Cortex of kidney (tissue), 1 donor: ENCODE results near the gene BRF1.
"Not testable (repeated sequence)": the region's sequence is repeated elsewhere in the genome, so short reads cannot be mapped to it uniquely, and the experiment has no call there.

ENCODE experiments used
- DNase-seq: peaks from one replicate; lab custom pipeline; 2025; lab: John Stamatoyannopoulos, UW

The BRF1 gene

DNA sequence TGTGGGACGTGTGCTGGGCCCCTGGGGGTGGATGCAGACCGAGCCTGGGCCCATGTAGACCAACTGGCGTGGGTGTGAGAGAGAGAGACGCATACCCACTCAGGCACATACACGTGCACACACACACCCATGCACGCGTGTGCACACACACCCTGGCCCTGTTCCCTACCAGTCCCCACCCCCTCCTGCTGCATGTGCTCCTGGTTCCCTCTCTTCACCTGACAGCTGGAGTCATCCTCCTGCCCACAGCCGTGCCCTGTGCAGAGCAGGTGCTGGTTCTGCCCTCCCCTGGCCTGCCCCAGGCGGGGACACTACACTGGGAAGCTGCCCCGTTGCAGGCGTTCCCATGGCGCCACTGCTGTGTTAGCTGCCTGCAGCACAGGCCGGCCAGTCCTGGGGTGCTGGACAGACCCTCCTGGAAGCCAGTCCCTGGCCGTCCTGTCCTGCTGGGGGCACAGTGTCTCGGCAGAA is 32.3 kb upstream of the BRF1 start:
- DNase-seq = no peak

DNA sequence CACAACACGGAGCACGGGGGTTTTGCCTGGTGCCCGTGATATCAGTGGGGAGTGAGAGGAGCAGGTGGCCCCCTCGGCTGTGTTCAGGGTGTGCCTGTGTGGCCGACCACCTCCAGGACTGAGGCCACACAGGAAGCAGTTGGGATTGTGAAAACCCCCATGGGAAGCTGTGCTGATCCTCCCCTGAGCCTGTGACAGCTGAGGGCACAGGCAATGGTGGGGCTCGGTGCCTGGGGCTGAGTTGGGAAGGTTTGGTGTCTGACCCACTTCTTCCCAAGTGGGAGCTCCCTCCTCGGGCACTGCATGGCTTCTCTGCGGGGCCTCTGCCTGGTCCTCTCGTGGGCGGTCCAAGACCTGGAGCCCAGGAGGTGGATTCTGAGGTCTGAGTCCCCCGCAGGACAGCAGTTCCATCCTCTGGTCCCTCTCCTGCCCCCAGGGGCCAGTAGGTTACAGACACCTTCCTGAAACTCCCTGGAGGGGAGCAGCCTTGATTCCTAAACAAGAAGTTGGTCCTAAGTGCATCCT is 31.6 kb upstream of the BRF1 start:
- DNase-seq = no peak

DNA sequence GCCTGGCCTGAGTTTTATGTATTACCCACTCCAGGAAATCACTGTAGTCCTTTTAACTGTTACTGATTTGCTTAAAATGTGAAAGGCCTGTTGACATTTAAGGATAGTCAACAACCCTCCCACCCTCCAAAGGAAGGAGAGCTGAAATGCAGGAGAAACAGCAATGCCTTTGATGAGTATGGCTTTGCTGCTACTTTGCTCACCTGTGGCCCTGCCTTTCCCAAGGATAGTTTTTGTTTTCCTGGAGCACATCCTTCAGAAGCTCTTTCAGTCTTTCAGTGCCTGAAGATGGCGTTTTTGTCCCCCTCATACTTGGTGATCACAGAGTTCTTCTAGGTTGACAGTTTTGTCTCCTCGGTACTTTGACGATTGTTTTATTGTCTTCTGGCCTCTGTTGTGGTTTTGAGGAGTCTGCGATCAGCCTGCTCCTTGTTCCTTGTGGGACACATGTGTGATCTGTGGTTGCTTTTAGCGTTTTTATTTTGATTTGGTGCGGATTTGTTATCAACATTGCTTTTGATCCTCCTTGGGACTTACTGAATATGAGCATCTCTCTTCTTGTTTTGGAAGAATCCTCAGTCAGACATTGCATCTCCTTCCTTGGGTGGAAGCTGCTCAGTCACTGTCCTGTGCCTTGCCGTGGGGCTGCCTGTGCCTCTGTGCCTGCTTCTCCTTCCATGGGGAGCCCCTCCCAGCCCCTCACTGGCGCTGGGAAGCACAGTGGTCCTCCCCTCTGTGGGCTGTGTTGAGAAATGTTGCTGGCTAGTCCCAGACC is 31.0 kb upstream of the BRF1 start:
- no peak for DNase-seq

DNA sequence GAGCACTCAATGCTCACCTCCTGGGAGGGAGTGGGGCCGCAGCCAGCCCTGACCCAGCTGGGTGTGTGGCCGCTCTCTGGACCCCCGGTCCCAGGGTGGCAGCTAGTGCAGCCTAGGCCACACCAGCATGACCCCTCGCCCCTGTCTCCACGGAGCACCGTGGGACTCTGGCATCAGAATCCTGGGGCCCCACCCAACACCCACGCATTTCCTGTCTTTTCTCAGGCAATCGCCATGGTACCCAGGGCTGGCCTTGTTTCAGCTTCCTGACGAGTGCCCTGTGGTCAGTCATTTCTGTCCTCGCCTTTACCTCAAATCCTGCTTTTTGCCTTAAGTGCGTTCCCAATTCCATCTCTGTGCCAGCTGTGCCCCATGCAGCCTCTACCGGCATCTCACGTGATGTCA is 29.7 kb upstream of the BRF1 start:
- DNase-seq = no peak

DNA sequence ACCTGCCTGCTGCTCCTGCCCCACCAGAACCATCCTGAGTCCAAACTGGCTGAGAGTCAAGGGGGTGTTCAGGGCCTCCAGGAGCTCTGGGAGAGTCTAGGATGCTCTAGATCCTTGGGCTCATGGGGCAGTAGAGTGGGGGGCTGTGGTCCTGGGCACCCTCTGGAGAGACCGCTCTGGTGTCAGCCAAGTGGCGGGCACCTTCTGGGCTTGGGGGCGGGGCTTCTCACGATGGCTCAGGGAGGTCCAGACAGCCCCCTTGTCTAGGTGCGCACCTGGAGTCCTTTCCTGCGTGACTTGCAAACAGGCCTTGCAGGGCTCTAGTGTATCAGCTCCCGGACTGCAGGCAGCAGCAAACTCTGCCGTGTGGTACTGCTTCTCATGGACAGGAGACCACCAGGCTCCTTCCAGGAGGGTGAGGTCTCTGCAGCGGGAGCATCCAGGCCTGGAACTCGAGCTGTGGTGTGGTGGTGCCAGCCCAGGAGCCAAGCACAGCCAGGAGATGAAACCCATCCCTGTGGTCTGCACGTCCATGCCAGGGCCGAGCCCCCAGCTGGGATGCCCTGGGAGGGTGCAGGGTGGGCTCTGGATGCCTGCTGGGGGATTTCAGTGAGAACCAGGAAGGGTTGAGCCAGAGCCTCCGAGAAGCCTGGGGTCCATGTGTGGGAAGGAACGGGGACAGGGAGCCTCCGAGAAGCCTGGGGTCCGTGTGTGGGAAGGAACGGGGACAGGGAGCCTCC is 28.8 kb upstream of the BRF1 start:
- no peak for DNase-seq

DNA sequence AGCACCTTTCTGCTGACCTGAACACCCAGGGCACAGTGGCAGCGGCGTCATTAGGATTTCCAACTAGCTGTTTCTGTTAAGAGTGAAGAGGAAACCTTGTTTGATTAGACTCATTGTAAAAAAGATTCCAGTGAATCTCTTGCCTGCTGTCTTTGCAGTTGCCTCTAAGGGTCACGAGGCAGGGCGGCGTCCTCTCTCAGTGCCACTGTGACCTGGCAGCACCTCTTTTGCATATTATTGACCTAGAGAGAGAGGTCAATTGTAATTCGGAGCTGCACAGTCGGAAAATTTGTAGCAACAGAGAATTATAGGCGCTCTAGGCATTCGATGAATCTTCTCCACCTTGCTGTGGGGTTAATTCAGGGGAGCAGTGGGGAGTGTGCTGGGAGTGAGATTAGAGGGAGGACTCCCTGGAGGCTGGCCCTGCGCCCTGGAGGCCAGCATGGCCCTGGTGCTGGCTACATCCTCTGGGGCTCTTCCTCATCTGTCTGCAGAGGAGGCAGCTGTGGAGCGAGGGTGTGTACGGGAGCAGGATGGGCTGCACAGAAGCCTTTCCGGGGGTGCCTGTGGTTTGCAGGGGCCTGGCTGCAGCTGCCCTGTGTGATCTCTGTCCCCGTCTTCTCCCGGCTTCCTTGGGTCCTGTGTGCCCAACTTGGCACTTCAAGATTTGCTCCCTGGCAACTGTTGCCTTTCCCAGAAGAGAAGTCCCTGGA is 28.0 kb upstream of the BRF1 start:
- no peak for DNase-seq

DNA sequence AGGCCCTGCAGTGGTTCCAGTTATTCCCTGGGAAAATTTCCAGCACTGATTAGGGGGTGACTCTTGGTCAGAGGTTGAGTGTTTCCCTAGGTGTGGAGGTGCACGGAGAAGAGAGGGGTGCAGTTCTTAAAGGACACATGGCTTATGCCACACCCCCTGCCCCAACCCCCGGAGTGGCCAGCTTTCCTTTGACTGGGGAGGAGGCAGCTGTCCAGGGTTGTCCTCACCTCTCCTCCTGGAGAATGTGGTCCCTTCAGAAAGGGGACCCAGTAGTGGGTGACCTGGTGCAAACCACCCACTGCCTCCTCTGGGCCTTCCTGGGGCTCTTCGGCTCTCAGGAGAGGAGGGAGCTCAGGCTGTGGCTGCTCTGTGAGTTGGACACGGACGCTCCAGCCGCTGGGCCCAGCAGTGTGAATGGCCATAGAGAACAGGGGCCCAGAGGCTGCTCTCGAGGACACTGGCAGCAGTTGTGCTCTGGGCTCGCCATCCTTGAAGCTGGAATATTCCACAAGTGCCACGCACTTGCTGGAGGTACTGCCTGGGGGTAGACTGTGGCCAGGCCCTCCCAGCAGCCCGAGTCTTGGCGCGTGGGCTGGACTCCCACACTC is 27.4 kb upstream of the BRF1 start:
- no peak for DNase-seq

DNA sequence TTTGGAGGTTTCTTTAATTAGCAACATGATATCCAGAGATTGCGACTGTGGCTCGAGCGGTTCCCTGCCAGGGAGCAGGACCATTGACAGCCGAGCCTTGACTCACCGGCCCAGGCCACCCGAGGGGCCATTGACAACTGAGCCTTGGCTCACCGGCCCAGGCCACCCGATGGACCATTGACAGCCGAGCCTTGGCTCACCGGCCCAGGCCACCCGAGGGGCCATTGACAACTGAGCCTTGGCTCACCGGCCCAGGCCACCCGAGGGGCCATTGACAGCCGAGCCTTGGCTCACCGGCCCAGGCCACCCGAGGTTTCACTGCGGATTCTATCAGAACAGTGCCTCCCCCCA is 26.9 kb upstream of the BRF1 start:
- not testable (repeated sequence) for DNase-seq

DNA sequence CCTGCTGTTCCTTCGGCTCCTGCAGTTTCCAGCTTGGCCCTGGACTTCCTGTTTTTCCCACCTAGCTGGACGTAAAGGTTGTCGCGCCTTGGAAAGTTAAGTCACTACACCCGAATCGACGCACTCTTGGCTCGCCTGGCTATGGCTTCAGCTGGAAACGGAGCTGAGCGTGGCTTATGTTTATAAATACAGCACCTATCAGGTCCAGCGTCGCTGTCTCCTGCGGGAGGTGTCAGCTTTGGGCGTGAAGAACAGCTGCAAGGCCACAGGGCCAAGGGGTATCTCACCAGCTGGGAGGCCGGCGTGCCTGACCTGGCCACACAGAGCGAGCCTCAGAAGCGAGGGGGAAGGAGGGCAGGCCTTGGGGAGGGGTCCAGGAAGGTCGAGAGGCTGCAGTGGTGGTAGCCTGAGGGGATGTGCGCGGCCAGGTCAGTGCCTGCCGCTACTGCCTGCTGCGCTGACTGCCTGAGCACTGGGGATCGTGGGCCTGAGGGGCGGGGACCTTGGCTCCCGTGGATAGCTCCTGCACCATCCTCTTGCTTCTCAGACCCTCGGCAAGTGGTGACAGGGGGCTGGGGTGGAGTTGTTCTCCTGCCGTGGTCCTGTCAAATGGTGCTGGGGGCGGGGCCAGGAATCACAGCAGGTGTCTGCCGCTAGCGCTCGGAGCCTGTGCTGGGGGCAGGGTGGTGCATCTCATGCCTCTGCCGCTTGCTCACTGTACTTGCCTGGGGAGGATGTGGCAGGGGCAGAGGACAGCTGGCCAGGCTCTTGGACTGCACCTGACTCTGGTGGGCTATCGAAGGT is 26.3 kb upstream of the BRF1 start:
- DNase-seq = no peak

DNA sequence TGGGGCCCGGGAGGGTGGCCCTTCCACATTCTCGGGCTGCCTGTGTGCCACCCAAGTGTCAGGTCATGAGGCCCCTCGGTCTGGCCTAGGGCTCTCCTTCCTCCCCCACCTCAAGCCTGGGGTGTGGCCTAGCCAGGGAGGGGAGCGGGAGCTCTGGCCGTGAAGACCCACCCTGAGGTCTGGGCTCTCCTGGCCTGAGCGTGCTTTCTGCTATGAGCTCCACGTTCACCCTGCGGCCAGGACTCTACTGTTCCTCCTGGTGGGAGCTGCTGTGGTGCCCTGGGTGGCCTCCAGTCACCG is 25.7 kb upstream of the BRF1 start:
- no peak for DNase-seq

DNA sequence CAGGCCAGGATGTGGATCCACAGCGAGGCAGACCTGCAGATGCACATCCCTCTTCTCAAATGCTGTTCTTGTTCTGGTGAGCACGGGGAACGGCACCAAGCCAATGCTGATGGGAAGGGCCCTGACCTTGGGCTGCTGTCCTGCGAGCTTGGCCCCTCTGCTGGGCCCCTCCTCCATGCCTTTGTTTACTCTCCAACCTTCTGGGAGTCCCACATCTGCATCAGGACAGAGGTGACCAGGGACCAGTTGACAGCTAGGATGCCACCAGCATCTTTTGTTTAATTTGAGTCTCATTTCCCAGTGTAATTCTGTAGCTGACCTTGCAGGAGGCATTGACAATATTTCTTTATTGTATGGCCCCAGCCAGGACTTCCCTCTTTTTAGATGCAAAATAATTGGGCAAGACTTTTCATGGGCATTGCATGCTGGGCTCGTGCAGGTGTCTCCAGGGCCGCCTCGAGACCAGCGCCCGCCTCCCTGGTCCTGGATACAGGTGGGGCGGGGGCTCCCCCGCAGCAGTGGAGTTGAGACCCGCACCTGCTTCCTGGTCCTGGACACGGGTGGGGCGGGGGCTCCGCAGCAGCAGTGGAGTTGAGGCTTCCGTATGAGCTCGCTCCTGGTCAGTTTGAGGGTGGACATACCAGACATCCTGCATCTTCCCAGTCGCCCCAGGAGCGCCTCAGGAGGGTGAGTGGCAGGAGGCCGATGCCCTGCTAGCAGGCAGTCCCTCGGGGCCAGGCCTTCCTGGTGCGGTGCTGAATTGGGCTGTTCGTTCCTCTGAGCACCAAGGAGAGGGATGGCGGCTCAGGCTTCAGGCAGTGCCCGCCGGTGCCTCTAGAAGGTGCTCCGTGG is 25.1 kb upstream of the BRF1 start:
- DNase-seq = no peak

DNA sequence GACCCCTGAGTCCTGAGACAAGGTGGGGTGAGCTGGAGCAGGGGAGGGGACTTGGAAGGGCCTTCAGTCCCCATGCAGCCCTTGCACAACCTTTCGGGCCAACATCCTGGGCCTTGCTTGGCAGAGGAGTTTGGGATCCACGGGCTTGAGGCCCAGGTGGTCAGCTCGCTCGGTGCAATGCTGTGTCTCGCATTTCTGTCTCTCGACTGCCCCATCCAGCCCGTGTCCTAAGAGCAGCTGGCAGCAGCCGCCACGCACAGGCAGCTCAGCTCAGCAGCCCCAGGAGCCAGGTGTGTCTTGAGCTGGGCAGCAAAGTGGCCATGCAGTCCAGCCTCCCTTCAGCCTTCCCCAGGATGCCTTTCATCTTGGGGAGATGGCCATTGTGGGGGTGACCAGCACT is 24.5 kb upstream of the BRF1 start:
- no peak for DNase-seq

DNA sequence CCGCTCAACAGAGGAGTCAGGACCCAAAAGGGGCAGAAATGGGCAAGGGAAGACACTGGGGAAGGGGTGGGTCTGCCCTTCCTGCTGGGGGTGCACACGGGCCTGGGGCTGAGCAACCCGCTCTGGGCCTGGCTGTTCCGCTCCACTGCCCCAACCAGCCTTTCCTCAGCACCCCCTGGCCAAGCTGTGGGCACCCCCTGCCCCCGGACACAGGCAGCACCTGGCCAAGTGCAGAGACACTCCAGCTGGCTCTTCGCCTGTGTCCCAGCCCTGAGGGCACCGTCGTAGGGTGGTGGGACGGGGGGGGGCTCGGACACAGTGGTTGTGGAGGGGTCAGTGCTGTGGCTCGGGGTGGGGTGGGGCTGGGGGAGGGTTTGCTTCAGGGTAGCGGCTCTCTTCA is 24.1 kb upstream of the BRF1 start:
- no peak for DNase-seq

DNA sequence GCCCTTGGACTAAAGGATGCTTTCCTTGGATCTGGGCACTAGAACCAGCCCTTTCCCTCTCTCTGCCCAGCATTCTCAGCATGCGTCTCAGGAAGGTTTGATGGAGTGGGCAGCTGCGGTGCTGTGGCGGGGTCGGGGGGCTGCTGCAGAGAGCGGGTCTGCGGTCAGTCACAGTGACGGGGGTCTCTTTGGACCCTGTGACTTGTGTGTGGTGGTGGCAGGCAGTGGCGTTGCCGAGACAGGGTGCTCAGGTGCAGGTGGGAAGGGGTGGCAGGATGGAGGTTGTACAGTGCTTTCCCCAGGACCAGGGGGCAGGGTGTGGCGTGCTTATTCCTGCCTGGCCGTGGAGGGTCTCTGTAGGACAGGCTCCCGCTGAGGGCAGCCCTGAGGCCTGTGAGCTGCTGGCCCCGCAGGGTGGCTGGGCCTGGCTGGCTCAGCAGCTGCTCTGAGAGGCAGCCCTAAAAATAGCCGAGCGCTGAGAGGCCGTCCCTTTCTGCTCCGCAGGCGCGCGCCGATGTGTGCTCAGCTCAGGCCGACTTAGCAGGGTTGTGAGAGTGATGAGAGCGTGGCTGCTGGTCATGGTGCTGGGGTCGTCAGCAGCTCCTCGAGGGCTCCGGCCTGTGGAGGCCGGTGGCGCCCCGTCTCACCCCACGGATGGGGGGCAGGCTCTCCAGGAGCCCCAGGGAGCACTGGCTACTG is 23.4 kb upstream of the BRF1 start:
- no peak for DNase-seq

DNA sequence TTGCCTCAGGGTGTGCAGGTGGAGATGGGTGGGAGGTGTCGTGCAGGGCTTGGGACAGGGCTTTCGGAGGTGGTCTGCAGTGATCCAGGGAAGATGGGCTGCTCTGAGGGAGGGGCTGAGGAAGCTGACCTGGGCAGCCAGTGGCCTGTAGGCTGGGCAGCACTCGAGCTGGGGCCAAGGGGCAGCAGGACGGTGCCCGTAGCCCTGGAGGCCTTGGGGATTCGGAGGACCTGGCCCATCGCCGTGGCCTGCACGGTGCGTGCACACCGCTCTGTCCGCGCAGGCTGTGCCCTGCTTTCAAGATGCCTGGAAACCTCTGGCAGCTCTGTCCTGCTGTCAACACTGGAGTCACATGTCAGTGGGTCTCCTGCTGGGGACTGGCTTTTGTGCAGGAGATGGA is 22.9 kb upstream of the BRF1 start:
- no peak for DNase-seq

DNA sequence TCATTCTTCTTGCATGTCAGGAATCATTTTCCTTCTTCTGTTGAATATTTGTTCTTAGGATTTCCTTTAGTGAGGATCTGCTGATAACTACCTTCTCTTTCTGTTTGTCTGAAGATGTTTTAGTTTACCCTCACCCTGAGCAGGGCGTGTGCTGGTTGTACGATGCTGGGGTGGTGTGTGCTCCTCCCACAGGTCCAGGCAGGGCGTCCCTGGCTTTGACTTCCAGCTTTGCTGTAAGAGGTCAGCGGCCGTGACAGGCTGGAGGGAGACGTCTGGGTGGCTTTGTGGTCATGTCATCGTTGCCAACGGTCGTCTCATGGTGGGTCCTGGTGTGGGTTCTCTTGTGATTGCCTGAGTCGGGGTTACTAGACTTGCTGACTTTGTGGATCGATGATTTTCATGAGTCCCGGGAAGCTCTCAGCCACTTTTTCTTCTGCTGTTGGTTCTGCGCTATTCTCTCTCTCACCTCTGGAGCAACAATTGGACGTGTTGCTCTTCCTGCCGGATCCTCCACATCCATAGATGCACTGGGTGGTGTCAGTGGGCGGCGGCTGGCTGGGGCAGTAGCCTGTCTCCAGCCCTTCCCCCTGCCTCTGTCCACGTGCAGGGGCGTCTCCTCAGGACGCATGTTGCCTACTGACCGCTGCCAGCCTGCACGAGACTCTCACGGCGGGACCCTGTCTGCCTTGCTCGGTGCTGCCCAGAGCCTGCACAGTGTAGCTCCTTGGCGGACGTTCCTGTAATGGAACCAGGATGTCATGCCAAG is 22.2 kb upstream of the BRF1 start:
- no peak for DNase-seq

DNA sequence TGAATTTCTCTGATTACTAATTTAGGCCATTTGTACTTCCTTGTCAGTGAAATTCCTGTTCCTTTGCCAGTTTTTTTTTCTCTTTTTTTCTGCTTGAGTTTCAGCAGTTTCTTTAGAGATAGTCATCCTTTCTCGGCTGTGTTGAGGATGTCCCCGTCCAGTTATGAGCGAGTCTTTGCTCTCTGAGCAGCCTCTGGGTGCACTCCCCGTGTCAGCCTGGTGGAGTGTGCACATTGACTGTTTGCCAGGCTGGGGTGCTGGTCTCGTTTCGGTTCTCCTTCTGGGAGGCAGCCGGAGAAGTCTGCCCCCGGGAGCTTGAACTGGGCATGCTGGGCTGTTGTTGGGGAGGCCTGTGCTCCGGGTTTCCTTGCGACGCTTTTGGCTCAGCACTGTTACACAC is 16.7 kb upstream of the BRF1 start:
- no peak for DNase-seq

DNA sequence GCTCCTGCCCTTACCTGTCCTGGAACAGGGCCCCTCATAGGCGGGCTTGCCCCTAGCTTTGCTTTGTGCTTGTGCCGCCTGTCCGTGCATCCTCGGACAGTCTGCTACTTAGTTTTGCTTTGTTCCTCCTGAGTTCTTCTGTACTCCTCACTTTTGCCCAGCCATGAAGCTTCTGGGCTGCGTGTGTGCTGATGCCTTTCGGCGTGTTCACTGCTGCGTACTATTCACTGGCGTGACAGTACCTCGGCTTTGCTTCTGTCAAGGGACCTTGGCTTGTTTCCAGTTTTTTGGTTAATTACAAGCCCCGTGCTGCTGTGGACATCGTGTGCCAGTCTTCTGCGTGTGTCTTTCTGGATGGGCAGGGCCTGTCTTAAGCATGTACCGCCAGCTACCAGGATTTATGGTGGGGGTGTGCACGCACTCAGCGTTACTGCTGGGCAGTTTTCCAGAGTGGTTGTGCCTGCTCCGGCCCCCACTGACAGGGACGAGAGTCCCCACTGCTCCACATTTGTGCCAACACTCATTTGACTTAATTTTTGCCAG is 16.2 kb upstream of the BRF1 start:
- no peak for DNase-seq

DNA sequence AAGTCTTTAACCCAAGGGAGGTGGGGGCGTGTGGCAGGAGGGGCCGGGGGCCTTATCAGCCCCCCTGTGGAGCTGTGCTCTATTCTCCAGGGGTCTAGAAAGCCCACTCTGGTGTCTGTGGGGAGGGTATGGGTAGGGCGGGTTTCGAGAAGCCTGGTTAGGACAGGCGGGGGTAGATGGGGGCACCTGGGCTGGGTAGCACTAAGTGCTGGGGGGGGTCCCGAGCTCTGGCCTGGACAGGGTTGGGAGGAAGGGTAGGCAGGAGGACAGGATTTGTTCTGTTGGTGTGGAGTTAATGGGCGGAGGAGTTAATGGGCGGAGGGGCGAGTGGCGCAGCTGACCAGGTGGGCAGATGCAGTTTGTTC is 15.8 kb upstream of the BRF1 start:
- no peak for DNase-seq
